ENCODE results near the gene PCDH9. TPM values are rescaled to one million over a fixed set of nuclear protein-coding genes. Genes with fewer than 3 reads are reported as not detected.

The PCDH9 gene
- total RNA-seq, 6 donors from 2014 or later = 3.1 to 19.4 (median 7.8) TPM

- WGBS, 2 donors = 80 to 97% methylated on average over 3 of the region's 3 CpGs
- ATAC-seq (ENCODE audit: low FRiP score in 2 of 2) (no peak), DNase-seq (no peak)
- H3K27ac ChIP-seq = no peak overlapping the region
- H3K4me1 ChIP-seq = no peaks in the 10 kb centered on the region
- no peak overlapping the region for H3K4me3 ChIP-seq
- TF ChIP-seq EP300 (IDR thresholded peaks at IDR 0.05) = no peak
- no peak for TF ChIP-seq CTCF (IDR thresholded peaks at IDR 0.05)
- TF ChIP-seq POLR2A (IDR thresholded peaks at IDR 0.05) = no peak
- TF ChIP-seq POLR2AphosphoS5 (IDR thresholded peaks at IDR 0.05) = no peak
- no peaks in the 10 kb centered on the region for H3K27me3 ChIP-seq
- no peaks in the 10 kb centered on the region for H3K36me3 ChIP-seq
- no peaks in the 10 kb centered on the region for H3K9me3 ChIP-seq
Observed at GRCh38 chr13:66397133-66397532, 833.0 kb downstream of the PCDH9 start.

GRCh38 chr13:66391322-66391721 lies 838.8 kb downstream of the PCDH9 start:
- H3K4me3 ChIP-seq = no peak overlapping the region

GRCh38 chr13:66378894-66379293 lies 851.2 kb downstream of the PCDH9 start:
- ATAC-seq (ENCODE audit: low FRiP score in 2 of 2) = no peak
- Histone ChIP-seq H3K36me3 (no peaks in the 10 kb centered on the region), H3K4me1 (no peaks in the 10 kb centered on the region), H3K27me3 (no peaks in the 10 kb centered on the region), H3K27ac (no peak overlapping the region), H3K9me3 (no peaks in the 10 kb centered on the region), H3K4me3 (no peak overlapping the region)
- WGBS, 2 donors = 91 to 93% methylated on average over 3 of the region's 3 CpGs
- DNase-seq = no peak
- no peak for TF ChIP-seq CTCF (IDR thresholded peaks at IDR 0.05)
- TF ChIP-seq EP300 (IDR thresholded peaks at IDR 0.05) = no peak
- TF ChIP-seq POLR2A (IDR thresholded peaks at IDR 0.05) = no peak
- TF ChIP-seq POLR2AphosphoS5 (IDR thresholded peaks at IDR 0.05) = no peak

More at GRCh38 chr13:66391322-66391721, 838.8 kb downstream of the PCDH9 start:
- TF ChIP-seq POLR2A (IDR thresholded peaks at IDR 0.05) = no peak
- TF ChIP-seq CTCF (IDR thresholded peaks at IDR 0.05) = no peak
- TF ChIP-seq EP300 (IDR thresholded peaks at IDR 0.05) = no peak
- no peak for TF ChIP-seq POLR2AphosphoS5 (IDR thresholded peaks at IDR 0.05)
- Histone ChIP-seq H3K9me3 (no peaks in the 10 kb centered on the region), H3K36me3 (no peaks in the 10 kb centered on the region), H3K27ac (no peak overlapping the region), H3K4me1 (no peaks in the 10 kb centered on the region), H3K27me3 (no peaks in the 10 kb centered on the region)
- DNase-seq = no peak
- no peak for ATAC-seq (ENCODE audit: low FRiP score in 2 of 2)
- WGBS, 2 donors = 83 to 89% methylated on average over 1 of the region's 1 CpG

GRCh38 chr13:66377569-66377968 lies 852.6 kb downstream of the PCDH9 start:
- DNase-seq (no peak), ATAC-seq (ENCODE audit: low FRiP score in 2 of 2) (no peak)
- H3K4me3 ChIP-seq = no peak overlapping the region
- no peaks in the 10 kb centered on the region for H3K9me3 ChIP-seq
- H3K36me3 ChIP-seq = no peaks in the 10 kb centered on the region
- no peak for TF ChIP-seq POLR2AphosphoS5 (IDR thresholded peaks at IDR 0.05)
- TF ChIP-seq POLR2A (IDR thresholded peaks at IDR 0.05) = no peak
- no peak for TF ChIP-seq CTCF (IDR thresholded peaks at IDR 0.05)
- TF ChIP-seq EP300 (IDR thresholded peaks at IDR 0.05) = no peak
- 45 to 66% methylated on average over 2 of the region's 2 CpGs for WGBS, 2 donors
- no peak overlapping the region for H3K27ac ChIP-seq
- no peaks in the 10 kb centered on the region for H3K4me1 ChIP-seq
- no peaks in the 10 kb centered on the region for H3K27me3 ChIP-seq

- Histone ChIP-seq H3K4me1 (no peaks in the 10 kb centered on the region), H3K36me3 (no peaks in the 10 kb centered on the region), H3K27ac (no peak overlapping the region), H3K4me3 (no peak overlapping the region), H3K9me3 (no peaks in the 10 kb centered on the region), H3K27me3 (no peaks in the 10 kb centered on the region)
- DNase-seq (no peak), ATAC-seq (ENCODE audit: low FRiP score in 2 of 2) (no peak)
- WGBS, 2 donors = 61 to 72% methylated on average over 2 of the region's 2 CpGs
- TF ChIP-seq POLR2AphosphoS5 (IDR thresholded peaks at IDR 0.05) (no peak), EP300 (IDR thresholded peaks at IDR 0.05) (no peak), CTCF (IDR thresholded peaks at IDR 0.05) (no peak), POLR2A (IDR thresholded peaks at IDR 0.05) (no peak)
Observed at GRCh38 chr13:66375756-66376155, 854.4 kb downstream of the PCDH9 start.

All from upper lobe of left lung (tissue), 6 donors.